Fibroblast of upper back skin (primary cell): ENCODE data around the gene GRM7.
A peak's percentile ranks its signal among the peaks of the same experiment; 100 is the strongest.

Experiments
- DNase-seq: peaks from one replicate; pipeline ENCODE4 v3.0.0-alpha.2; 2013

The GRM7 gene

GRCh38 chr3:7249493-7250076 is 388.7 kb downstream of the GRM7 start:
- DNase-seq: no peak

GRCh38 chr3:7254251-7254650 is 393.3 kb downstream of the GRM7 start:
- no peak for DNase-seq

GRCh38 chr3:7260975-7261374 is 400.1 kb downstream of the GRM7 start:
- no peak for DNase-seq

DNA sequence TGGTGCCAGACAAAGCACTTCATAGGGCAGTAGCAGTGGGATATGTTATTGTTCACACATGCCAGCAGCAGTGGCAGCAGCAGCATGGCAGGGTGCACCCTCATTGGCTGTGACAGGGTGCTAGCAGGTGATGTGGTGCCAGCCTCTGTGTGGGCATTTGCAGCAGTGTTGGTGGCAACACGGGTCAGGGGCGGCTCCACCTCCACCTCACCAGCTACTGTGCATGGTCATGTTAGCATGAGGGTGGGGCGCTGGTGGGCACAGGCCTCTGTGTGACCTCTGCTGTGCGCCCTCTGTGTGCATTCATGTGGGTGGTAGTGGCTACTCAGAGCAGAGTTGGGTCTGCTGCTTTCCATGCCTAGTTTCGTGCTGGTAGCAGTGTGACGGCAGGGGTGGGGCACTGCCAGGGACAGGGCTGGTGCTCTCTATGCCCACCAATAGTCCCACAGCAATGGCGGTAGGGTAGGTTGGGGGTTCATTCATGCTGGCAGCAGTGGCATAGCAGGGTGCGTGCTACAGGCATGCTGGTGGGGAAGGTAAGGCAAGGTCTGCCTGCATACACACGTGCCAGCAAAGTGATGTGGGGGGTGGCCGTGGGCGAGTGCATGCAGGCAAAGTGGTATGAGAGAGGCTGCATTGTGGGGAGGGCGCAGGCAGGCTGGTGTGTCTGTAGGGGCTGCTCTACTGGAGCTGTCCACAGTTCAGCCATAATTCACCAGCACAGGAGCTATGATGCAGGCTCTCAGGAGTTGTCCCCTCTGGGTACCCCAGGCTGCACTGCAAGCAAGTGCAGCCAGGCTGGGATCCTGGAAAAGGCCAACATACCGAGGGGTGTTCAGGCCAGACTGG is 402.7 kb downstream of the GRM7 start:
- no peak for DNase-seq

- no peak for DNase-seq
Measured at GRCh38 chr3:7264196-7264526, 403.2 kb downstream of the GRM7 start.

GRCh38 chr3:7265736-7266135 is 404.8 kb downstream of the GRM7 start:
- no peak for DNase-seq

- no peak for DNase-seq
Measured at GRCh38 chr3:7266551-7266950, 405.6 kb downstream of the GRM7 start.

- no peak for DNase-seq
Measured at GRCh38 chr3:7270731-7271130, 409.8 kb downstream of the GRM7 start.

GRCh38 chr3:7271631-7272030 is 410.7 kb downstream of the GRM7 start:
- DNase-seq: no peak

- DNase-seq: no peak
Measured at GRCh38 chr3:7272203-7272602, 411.3 kb downstream of the GRM7 start.

DNA sequence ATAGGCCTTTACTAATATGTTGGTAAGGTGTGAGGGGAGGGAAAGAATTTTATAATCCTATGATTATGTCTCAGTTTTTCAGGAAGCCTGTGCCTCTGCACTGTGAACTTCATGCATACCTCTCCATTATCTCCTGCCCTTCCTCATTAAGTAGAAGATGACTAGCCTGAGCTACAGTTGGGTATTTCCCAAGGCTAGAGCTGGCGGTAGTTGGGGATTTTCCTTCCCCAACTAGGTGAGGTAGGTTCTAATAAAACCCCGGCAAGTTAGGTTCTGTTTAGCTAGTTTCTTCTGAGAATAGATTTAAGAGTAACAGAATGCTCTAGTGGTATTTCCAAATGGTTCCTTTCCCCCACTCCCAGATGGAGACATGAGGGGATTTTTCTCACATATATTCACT is 414.5 kb downstream of the GRM7 start:
- DNase-seq: no peak

- DNase-seq: no peak
Measured at GRCh38 chr3:7280318-7280717, 419.4 kb downstream of the GRM7 start.

DNA sequence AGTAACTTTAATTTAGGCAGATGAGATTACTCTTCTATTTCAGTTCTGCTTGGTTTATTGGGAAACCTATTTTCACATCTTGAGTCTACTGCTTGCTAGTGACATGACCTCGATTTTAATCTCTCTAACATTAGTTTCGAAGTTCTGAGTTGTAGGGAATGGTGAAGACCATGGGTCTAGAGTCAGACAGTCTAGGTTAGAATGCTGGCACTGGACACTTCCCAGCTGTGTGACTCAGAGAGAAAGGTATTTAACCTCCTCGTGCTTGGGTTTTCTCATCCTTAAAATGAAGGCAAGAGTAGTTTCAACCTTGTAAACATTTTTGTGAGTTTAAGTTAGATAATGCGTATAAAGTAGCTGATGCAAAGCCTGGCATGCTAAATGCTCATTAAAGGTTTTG is 422.1 kb downstream of the GRM7 start:
- no peak for DNase-seq

GRCh38 chr3:7285505-7285904 is 424.6 kb downstream of the GRM7 start:
- DNase-seq: no peak

GRCh38 chr3:7288133-7288532 is 427.2 kb downstream of the GRM7 start:
- DNase-seq: no peak

- no peak for DNase-seq
Measured at GRCh38 chr3:7289121-7289520, 428.2 kb downstream of the GRM7 start.

DNA sequence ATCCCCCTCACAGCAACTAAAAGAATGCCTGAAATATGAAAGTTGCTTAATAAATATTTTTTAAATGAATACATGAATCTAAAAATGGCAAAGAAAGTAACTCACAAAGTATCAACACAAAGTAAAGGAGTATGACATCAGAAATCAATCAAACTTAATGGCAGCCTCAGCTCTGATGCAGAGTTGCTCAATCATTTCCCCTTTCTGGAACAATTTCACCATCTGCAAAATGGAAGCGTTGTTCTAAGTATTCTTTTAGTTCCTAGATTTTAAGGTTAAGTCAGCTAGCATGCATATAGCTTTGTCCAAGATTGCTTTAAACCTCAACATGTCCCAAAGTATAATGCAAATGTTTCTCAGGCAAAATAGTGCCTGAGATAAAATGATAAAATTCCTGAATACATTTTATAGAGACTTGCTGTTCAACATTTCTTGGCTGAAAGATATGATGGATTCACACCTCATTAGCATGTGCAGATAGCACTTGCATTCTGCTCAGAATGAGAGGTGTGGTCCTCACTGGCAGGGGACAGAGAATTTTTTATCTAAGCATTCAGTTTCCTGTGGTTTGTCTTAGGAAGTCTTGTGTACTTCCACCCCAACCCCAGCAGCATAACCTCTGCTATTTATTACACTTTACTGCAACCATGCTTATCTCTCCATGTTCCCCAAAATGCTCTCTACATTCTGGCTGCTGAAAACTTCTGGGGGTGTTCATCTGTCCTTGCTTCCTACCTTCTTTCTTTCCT is 429.3 kb downstream of the GRM7 start:
- DNase-seq: no peak

GRCh38 chr3:7292362-7292761 is 431.4 kb downstream of the GRM7 start:
- DNase-seq: no peak

GRCh38 chr3:7293286-7293685 is 432.4 kb downstream of the GRM7 start:
- DNase-seq: no peak

- no peak for DNase-seq
Measured at GRCh38 chr3:7305561-7305960, 444.6 kb downstream of the GRM7 start.

DNA sequence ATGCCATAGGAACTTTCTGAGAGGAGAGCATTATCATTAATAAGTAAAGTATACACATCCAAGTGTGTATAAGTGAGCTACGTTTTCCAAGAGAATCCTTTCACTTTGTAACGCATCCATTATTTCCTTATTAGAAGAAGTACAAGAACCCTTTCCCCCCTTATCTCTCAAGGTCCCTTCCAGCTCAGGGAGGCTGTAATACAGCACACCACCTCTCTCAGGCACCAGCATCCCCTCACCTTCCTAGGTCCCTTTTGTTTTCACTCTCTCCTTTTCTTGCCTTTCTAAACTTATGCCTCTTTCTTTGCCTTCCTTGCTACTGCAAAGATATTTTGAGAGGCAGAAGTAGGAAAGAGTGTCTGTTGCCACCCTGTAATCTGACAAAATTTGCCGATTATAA is 446.0 kb downstream of the GRM7 start:
- no peak for DNase-seq

DNA sequence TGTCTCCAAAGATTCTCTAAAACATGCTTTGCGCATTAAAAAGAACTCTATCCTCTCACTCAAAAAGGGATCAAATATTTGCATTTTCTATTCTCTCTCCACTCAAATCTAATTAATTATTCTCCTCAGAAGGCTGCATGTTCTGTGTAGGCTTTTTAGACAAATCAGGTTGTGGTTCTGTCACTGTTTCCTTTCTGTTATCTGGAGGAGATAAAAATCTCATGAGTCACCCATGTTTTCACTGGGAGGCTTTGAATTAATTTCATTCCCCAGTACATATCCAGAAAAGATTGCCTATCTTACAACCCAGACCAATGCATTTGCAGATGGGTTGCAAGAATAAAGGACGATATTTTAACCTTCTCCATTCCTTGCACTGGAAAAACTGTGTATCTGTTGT is 446.5 kb downstream of the GRM7 start:
- peak; percentile 1 for DNase-seq

GRCh38 chr3:7309641-7310102 is 448.8 kb downstream of the GRM7 start:
- DNase-seq: peak; percentile 75

GRCh38 chr3:7315037-7315436 is 454.1 kb downstream of the GRM7 start:
- DNase-seq: no peak
